ENCODE results near the gene OAT. TPM values are rescaled to one million over a fixed set of nuclear protein-coding genes. Genes with fewer than 3 reads are reported as not detected.

OAT gene
- total and polyA plus RNA-seq, 2 of the 4 experiments (the other 2 are of a cell fraction) = 110 to 152 TPM

DNA sequence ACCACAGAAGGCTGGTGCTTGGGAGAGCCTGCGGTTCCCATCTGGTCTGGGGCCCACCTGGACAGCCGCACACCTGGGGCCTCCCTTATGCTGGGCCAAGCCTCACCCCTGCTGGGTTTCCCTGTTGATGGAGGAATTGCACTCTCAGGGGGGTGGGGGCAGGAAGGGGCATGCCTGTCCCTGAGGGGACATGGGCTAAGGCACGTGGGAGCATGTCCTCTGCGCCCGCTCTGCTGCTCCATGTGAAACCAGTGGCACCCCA is 43.4 kb downstream of the OAT start:
- Histone ChIP-seq H3K14ac (replicated peaks; ENCODE audit: low read depth, low read length) (no peak overlapping the region), H3K79me1 (ENCODE audit: low read depth in 1 of 2, low read length in 2 of 2) (no peaks in the 10 kb centered on the region), H2AK9ac (replicated peaks; ENCODE audit: low read depth, low read length, poor library complexity) (no peak overlapping the region), H3K27me3 (ENCODE audit: control insufficient read depth, insufficient read depth, low read length) (peaks cover 8% of the 10 kb centered on the region), H4K5ac (ENCODE audit: low read depth, low read length) (no peak overlapping the region), H3K4me1 (ENCODE audit: control insufficient read depth, insufficient read depth, low read length) (no peaks in the 10 kb centered on the region), H4K91ac (ENCODE audit: insufficient read depth, low read depth, low read length) (no peak overlapping the region), H2BK120ac (ENCODE audit: low read depth, low read length) (no peak overlapping the region), H3K56ac (ENCODE audit: extremely low read depth, insufficient read depth, low read length) (no peak overlapping the region), H4K8ac (ENCODE audit: low read depth in 2 of 2, low read length in 2 of 2) (no peak overlapping the region), H3K4ac (ENCODE audit: low read depth, low read length) (no peak overlapping the region), H2AK5ac (ENCODE audit: low read depth, low read length) (no peak overlapping the region), H2AFZ (replicated peaks; ENCODE audit: low read length, poor library complexity) (no peak overlapping the region), H3K4me2 (ENCODE audit: low read depth, low read length) (no peak overlapping the region), H3K9me1 (ENCODE audit: insufficient read depth, low read length) (no peaks in the 10 kb centered on the region), H3K9ac (ENCODE audit: low read depth, low read length) (no peak overlapping the region), H3K9me3 (ENCODE audit: control insufficient read depth, insufficient read depth, low read length) (no peaks in the 10 kb centered on the region), H2BK5ac (ENCODE audit: low read depth, low read length, poor library complexity, severe bottlenecking) (no peak overlapping the region), H3K4me3 (ENCODE audit: insufficient read depth, low read depth, low read length) (no peak overlapping the region), H2BK20ac (ENCODE audit: low read depth, low read length) (no peak overlapping the region), H2BK15ac (ENCODE audit: low read depth, low read length) (no peak overlapping the region), H3K23ac (ENCODE audit: low read depth, low read length) (no peak overlapping the region), H3K36me3 (ENCODE audit: control insufficient read depth, insufficient read depth, low read length) (no peaks in the 10 kb centered on the region), H3K27ac (ENCODE audit: insufficient read depth, low read length) (no peak overlapping the region), H3K18ac (ENCODE audit: low read depth, low read length) (no peak overlapping the region), H4K20me1 (ENCODE audit: insufficient read depth, low read length) (no peaks in the 10 kb centered on the region)
- 60% methylated on average over 1 of the region's 5 CpGs; no CpG with 5 or more reads in 1 of the 2 experiments for WGBS, 2 experiments (ENCODE audit: extremely low coverage in 2 of 2, insufficient read length in 1 of 2)
- dilution Hi-C loops (cut with HindIII; ENCODE audit: low sequenced_read_pairs, unreplicated experiment) = loop anchor here (25.0 kb wide), 1 partner anchor 388 kb away; no protein-coding TSS in a partner anchor
- in situ Hi-C loops (cut with MboI; ENCODE audit: low sequenced_read_pairs) = loop anchor here (25.0 kb wide), 1 partner anchor 1238 kb away; the partner anchor contains the start of genes HMX2 and HMX3
- ChIA-PET POLR2A (ENCODE audit: unreplicated experiment) (no interaction called here), CTCF (no interaction called here)
- no peak for DNase-seq
- no TSS peak for BruUV-seq (replicated peaks)
- no peak for ATAC-seq (ENCODE audit: low read depth)
- no peak for TF ChIP-seq POLR2A (IDR thresholded peaks at IDR 0.05; ENCODE audit: low read depth, low read length)
- intact Hi-C loops (cut with micrococcal nuclease) = no loop called here
